Endothelial cell of umbilical vein (primary cell): ENCODE data around the gene CFAP20DC. TPM values are rescaled to one million over a fixed set of nuclear protein-coding genes. Genes with fewer than 3 reads are reported as not detected.

ENCODE experiments used
- BruUV-seq: library from RNA; stranded (reverse); fragments of 400-500 nt; replicated peaks from 2 replicates; lab custom pipeline; 2021; lab: Mats Ljungman, UMichigan
- CTCF ChIA-PET: fragments of 300-600, 350-600 bp; sonication (Branson Sonifier 250); formaldehyde crosslinking; loops from one replicate; lab custom pipeline; 2021; ENCODE audit warnings: antibody characterized with exemption, inconsistent platforms; lab: Charles Lee
- POLR2A ChIA-PET: fragments of 300-600, 350-600 bp; sonication (Branson Sonifier 250); formaldehyde crosslinking; loops from one replicate; lab custom pipeline; 2021; ENCODE audit warnings: antibody characterized with exemption, inconsistent platforms; lab: Charles Lee
- DNase-seq: peaks from one replicate; pipeline ENCODE4 v3.0.0-alpha.2; 2011; ENCODE audit warnings: low read depth, low spot score
- FAIRE-seq: peaks from 2 replicates; lab custom pipeline; 2011; peaks lifted over from hg19 to GRCh38; lab: Jason Lieb, UNC
- H2AFZ ChIP-seq: 2 replicates; pipeline ENCODE4 v1.6.0; 2012; ENCODE audit warnings: low read depth, low read length, control low read depth, inconsistent platforms
- H3K27ac ChIP-seq: 2 replicates; pipeline ENCODE4 v1.5.1; 2011; ENCODE audit warnings: low read depth, mild to moderate bottlenecking, control low read depth, low read length, moderate library complexity; ENCODE audit not compliant: insufficient read depth
- H3K27me3 ChIP-seq, 2 experiments: 2 replicates each; pipeline versions ENCODE4 v1.6.0 to v1.6.1; 2011; ENCODE audit warnings: low read length in 2 of 2, mixed read lengths in 1 of 2; ENCODE audit not compliant: control insufficient read depth in 2 of 2, insufficient read depth in 2 of 2
- H3K36me3 ChIP-seq, 2 experiments: 2 replicates in 1 of 2; 3 replicates in 1 of 2; pipeline ENCODE4 v1.5.1; 2011; ENCODE audit warnings: low read length in 2 of 2, mild to moderate bottlenecking in 1 of 2, moderate library complexity in 1 of 2; ENCODE audit not compliant: control insufficient read depth in 2 of 2, insufficient read depth in 2 of 2; ENCODE audit errors: extremely low read depth in 1 of 2
- H3K4me1 ChIP-seq: 3 replicates; pipeline ENCODE4 v1.5.1; 2011; ENCODE audit warnings: mild to moderate bottlenecking, low read length; ENCODE audit not compliant: control insufficient read depth, insufficient read depth; ENCODE audit errors: extremely low read depth
- H3K4me2 ChIP-seq: 2 replicates; pipeline ENCODE4 v1.6.1; 2011; ENCODE audit warnings: low read length, control low read depth, mixed read lengths; ENCODE audit not compliant: insufficient read depth
- H3K4me3 ChIP-seq, 3 experiments: fragments of 200-600 bp in 1 of 3; sonication (generic), shearing (Covaris generic) in 1 of 3; replicated peaks in 1 of 3; 2 replicates each; pipeline ENCODE4 v1.5.1; 2011 to 2016; ENCODE audit warnings: control low read depth in 3 of 3, low read length in 3 of 3, mild to moderate bottlenecking in 2 of 3, inconsistent platforms in 1 of 3, low read depth in 1 of 3, moderate library complexity in 1 of 3; ENCODE audit not compliant: insufficient read depth in 1 of 3
- H3K79me2 ChIP-seq: 2 replicates; pipeline ENCODE4 v1.6.0; 2012; ENCODE audit warnings: low read length, inconsistent platforms; ENCODE audit not compliant: control insufficient read depth, insufficient read depth
- H3K9ac ChIP-seq: replicated peaks from 2 replicates; pipeline ENCODE3; 2011; ENCODE audit warnings: low read length, control low read depth; ENCODE audit not compliant: insufficient read depth; ENCODE audit errors: extremely low read depth
- H3K9me1 ChIP-seq: replicated peaks from 3 replicates; pipeline ENCODE4 v1.6.0; 2011; ENCODE audit warnings: mild to moderate bottlenecking, low read length; ENCODE audit not compliant: control insufficient read depth, insufficient read depth; ENCODE audit errors: extremely low read depth
- H3K9me3 ChIP-seq: replicated peaks from 2 replicates; pipeline ENCODE4 v1.5.1; 2012; ENCODE audit warnings: low read length, inconsistent platforms; ENCODE audit not compliant: control insufficient read depth, insufficient read depth
- H4K20me1 ChIP-seq: replicated peaks from 2 replicates; pipeline ENCODE3; 2011; ENCODE audit warnings: mild to moderate bottlenecking, low read length; ENCODE audit not compliant: control insufficient read depth, insufficient read depth; ENCODE audit errors: extremely low read depth
- EZH2 ChIP-seq: IDR thresholded peaks from 2 replicates; pipeline ENCODE4 v1.6.1; 2012; ENCODE audit warnings: borderline replicate concordance, low read depth, mild to moderate bottlenecking, moderate library complexity, low read length, inconsistent platforms; ENCODE audit not compliant: severe bottlenecking
- FOS ChIP-seq: IDR thresholded peaks from 2 replicates; pipeline ENCODE4 v1.6.1; 2011; ENCODE audit warnings: mild to moderate bottlenecking, low read length, moderate library complexity, borderline replicate concordance; ENCODE audit not compliant: insufficient read depth
- GATA2 ChIP-seq: IDR thresholded peaks from 2 replicates; pipeline ENCODE4 v1.7.0; 2011; ENCODE audit warnings: low read depth, mild to moderate bottlenecking, moderate library complexity, mixed read lengths, low read length; ENCODE audit not compliant: insufficient read length, insufficient read depth
- JUN ChIP-seq: IDR thresholded peaks from 2 replicates; pipeline ENCODE4 v1.6.1; 2011; ENCODE audit warnings: borderline replicate concordance, low read depth; ENCODE audit not compliant: insufficient read length, insufficient read depth
- MYC ChIP-seq: IDR thresholded peaks from one replicate; pipeline ENCODE4 v1.6.1; 2011; ENCODE audit warnings: mild to moderate bottlenecking, low read depth, low read length
- POLR2A ChIP-seq: IDR thresholded peaks from 2 replicates; pipeline ENCODE4 v1.6.1; 2012; ENCODE audit warnings: low read depth, mild to moderate bottlenecking, control low read depth, low read length
- POLR2AphosphoS5 ChIP-seq: IDR thresholded peaks from 2 replicates; pipeline ENCODE4 v1.6.1; 2012; ENCODE audit warnings: low read depth, mild to moderate bottlenecking, control low read depth, low read length, moderate library complexity; ENCODE audit not compliant: insufficient read depth
- dilution Hi-C: fragments of 300-500 bp; cut with MboI; formaldehyde crosslinking; loops from one replicate; pipeline ENCODE4 v1.15.0; 2019; ENCODE audit warnings: low sequenced_read_pairs; ENCODE audit not compliant: extremely low pct_ligation_motif_present
- intact Hi-C: fragments of 100-400 bp; cut with micrococcal nuclease; formaldehyde crosslinking; loops from one replicate; pipeline ENCODE4 v1.10.0; 2022
- polyA plus RNA-seq, 4 experiments: library from polyadenylated mRNA; depleted of rRNA in 3 of 4; stranded (reverse) in 3 of 4; unstranded in 1 of 4; fragments of >200 nt; gene quantifications; 2 replicates each; pipeline versions ENCODE4 v1.2.1 to v1.2.3, GENCODE V29; 2011 to 2012; ENCODE audit warnings: missing spikeins in 1 of 4
- total RNA-seq: library from RNA; stranded (reverse); gene quantifications from 2 replicates; pipeline ENCODE4 v1.2.3, GENCODE V29; 2021
- TF ChIP-seq, protein P1 (sequence below): IDR thresholded peaks from 2 replicates; pipeline ENCODE4 v1.6.1; 2011; ENCODE audit not compliant: insufficient read depth, insufficient read length
- TF ChIP-seq, protein P2 (sequence below), 2 donors: IDR thresholded peaks; 1 replicate in 1 of 2; 2 replicates in 1 of 2; pipeline ENCODE4 v1.5.1; 2011; ENCODE audit warnings: low read length in 2 of 2, mild to moderate bottlenecking in 2 of 2, moderate library complexity in 2 of 2, control low read depth in 1 of 2, inconsistent platforms in 1 of 2, low read depth in 1 of 2; ENCODE audit not compliant: insufficient read depth in 1 of 2; ENCODE audit errors: extremely low read depth in 1 of 2

Gene CFAP20DC
- total and polyA plus RNA-seq, 2 donors (not counting 3 experiments of a cell fraction or from before 2014, with no cell fraction given) = 0.92 to 2.1 TPM

DNA sequence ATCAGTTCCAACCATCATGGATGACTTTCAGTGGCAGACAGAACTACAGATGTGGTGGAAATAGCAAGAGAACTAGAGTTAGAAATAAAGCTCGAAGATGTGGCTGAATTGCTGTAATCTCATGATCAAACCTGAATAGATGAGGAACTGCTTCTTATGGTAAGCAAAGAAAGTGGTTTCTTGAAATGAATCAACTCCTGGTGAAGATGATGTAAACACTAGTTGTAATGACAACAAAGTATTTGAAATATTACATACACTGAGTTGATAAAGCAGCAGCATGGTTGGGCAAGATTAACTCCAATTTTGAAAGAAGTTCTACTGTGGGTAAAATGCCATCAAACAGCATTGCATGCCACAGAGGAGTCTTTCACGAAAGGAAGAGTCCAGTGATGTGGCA is 251.5 kb downstream of the CFAP20DC start:
- Histone ChIP-seq H2AFZ (no peak overlapping the region), H3K27ac (no peak overlapping the region), H3K79me2 (no peaks in the 10 kb centered on the region), H3K27me3 (no peaks in the 10 kb centered on the region), H3K9me3 (no peaks in the 10 kb centered on the region), H3K36me3 (no peaks in the 10 kb centered on the region), H3K9ac (no peak overlapping the region), H3K4me3 (no peak overlapping the region), H3K9me1 (no peaks in the 10 kb centered on the region), H4K20me1 (no peaks in the 10 kb centered on the region), H3K4me1 (no peaks in the 10 kb centered on the region), H3K4me2 (no peak overlapping the region)
- TF ChIP-seq, protein P1, sequence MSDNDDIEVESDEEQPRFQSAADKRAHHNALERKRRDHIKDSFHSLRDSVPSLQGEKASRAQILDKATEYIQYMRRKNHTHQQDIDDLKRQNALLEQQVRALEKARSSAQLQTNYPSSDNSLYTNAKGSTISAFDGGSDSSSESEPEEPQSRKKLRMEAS = no peak
- TF ChIP-seq EZH2 (no peak), POLR2A (no peak), POLR2AphosphoS5 (no peak), JUN (no peak), GATA2 (no peak), MYC (no peak), FOS (no peak)
- TF ChIP-seq, protein P2, sequence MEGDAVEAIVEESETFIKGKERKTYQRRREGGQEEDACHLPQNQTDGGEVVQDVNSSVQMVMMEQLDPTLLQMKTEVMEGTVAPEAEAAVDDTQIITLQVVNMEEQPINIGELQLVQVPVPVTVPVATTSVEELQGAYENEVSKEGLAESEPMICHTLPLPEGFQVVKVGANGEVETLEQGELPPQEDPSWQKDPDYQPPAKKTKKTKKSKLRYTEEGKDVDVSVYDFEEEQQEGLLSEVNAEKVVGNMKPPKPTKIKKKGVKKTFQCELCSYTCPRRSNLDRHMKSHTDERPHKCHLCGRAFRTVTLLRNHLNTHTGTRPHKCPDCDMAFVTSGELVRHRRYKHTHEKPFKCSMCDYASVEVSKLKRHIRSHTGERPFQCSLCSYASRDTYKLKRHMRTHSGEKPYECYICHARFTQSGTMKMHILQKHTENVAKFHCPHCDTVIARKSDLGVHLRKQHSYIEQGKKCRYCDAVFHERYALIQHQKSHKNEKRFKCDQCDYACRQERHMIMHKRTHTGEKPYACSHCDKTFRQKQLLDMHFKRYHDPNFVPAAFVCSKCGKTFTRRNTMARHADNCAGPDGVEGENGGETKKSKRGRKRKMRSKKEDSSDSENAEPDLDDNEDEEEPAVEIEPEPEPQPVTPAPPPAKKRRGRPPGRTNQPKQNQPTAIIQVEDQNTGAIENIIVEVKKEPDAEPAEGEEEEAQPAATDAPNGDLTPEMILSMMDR (IDR thresholded peaks at IDR 0.05; ENCODE audit: extremely low read depth in 1 of 2, insufficient read depth in 1 of 2, low read depth in 1 of 2, low read length in 2 of 2) = no peak
- intact Hi-C loops (no loop called here), dilution Hi-C loops (no loop called here)
- BruUV-seq = no TSS peak
- DNase-seq (no peak), FAIRE-seq (no peak)
- ChIA-PET CTCF (interaction anchor here (1.2 kb wide), 1 partner anchor 255 kb away, joined by 3 read pairs; no protein-coding TSS in a partner anchor), POLR2A (no interaction called here)
